Suprapubic skin (tissue), 4 donors: ENCODE data around the gene CDCA5.

ENCODE experiments used
- POLR2A ChIP-seq, 2 donors: fragments of 450-650 bp; IDR thresholded peaks; one replicate each; pipeline ENCODE4 v1.6.1; 2017; ENCODE audit warnings: antibody characterized with exemption in 2 of 2, mild to moderate bottlenecking in 2 of 2, moderate library complexity in 2 of 2
- POLR2AphosphoS5 ChIP-seq, 3 donors: sonication (generic); formaldehyde crosslinking; IDR thresholded peaks; one replicate each; pipeline ENCODE4 v1.6.1; 2017; ENCODE audit warnings: antibody characterized with exemption in 3 of 3
- TF ChIP-seq, protein P1 (sequence below), 2 donors: fragments of 200-600 bp in 1 of 2; fragments of 450-650 bp in 1 of 2; sonication (generic) in 1 of 2; IDR thresholded peaks; one replicate each; pipeline ENCODE4 v1.5.1; 2016 to 2019; ENCODE audit warnings: antibody characterized with exemption in 2 of 2, mild to moderate bottlenecking in 1 of 2, moderate library complexity in 1 of 2

DNA sequence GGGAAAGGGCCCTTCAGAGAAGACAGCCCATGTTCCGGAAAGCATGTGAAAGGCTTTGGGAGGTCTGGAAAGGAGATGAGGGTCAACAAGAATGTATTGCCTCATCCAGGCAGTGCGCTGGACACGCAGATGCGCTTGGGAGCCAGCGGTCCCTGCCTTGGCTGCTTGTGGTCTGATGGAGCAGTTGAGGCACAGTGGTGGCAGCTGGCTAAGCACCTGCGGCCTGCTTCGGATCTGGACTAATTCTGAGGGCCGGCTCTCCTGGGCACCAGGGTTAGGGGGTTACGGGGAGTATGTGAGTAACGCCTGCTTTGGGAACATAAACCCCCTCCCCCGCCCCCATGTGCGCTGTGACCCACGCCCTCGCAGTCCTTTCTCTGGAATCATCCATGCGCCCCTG lies 23.2 kb upstream of the CDCA5 start:
- TF ChIP-seq, protein P1, sequence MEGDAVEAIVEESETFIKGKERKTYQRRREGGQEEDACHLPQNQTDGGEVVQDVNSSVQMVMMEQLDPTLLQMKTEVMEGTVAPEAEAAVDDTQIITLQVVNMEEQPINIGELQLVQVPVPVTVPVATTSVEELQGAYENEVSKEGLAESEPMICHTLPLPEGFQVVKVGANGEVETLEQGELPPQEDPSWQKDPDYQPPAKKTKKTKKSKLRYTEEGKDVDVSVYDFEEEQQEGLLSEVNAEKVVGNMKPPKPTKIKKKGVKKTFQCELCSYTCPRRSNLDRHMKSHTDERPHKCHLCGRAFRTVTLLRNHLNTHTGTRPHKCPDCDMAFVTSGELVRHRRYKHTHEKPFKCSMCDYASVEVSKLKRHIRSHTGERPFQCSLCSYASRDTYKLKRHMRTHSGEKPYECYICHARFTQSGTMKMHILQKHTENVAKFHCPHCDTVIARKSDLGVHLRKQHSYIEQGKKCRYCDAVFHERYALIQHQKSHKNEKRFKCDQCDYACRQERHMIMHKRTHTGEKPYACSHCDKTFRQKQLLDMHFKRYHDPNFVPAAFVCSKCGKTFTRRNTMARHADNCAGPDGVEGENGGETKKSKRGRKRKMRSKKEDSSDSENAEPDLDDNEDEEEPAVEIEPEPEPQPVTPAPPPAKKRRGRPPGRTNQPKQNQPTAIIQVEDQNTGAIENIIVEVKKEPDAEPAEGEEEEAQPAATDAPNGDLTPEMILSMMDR (IDR thresholded peaks at IDR 0.05): no peak
- TF ChIP-seq POLR2AphosphoS5 (IDR thresholded peaks at IDR 0.05) (no peak), POLR2A (IDR thresholded peaks at IDR 0.05) (no peak)
